Measurements from ENCODE around the gene PAPPA. TPM values are rescaled to one million over a fixed set of nuclear protein-coding genes. Genes with fewer than 3 reads are reported as not detected.

The PAPPA gene
- total and polyA plus RNA-seq, 9 of the 15 experiments (the other 6 are each of a cell fraction or from before 2014, with no cell fraction given) = 0.06 to 0.18 (median 0.11) TPM

DNA sequence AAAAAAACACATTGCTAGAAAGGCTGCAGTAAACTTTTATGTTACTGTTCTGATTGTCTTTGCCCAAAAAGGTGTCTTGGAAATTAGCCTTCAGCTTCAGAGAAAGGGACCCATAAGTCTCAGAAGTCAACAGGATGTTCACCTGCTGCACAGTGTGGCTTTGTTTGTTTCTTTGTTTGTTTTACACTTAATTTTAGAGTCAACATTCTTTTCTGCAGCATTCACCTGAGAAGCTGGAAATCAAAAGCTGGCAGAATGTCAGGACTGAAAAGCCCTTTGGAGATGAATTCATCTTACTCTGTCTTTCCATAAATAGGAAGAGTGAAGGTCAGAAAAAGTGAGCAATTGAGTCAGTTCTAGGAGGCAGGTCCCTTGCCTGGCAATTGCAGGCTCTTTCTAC, 170.0 kb downstream of the PAPPA start:
- CTCF ChIA-PET (ENCODE audit: low intra/inter-chr PET ratio) = no interaction called here
- POLR2A ChIA-PET = no interaction called here
- Histone ChIP-seq H3K9me1 (ENCODE audit: control insufficient read depth, insufficient read depth, low read length) (no peaks in the 10 kb centered on the region), H3K4me3 (no peak overlapping the region), H3K4me2 (ENCODE audit: insufficient read depth, low read length) (no peak overlapping the region), H3K27ac (ENCODE audit: extremely low read depth, low read depth, low read length) (no peak overlapping the region), H4K20me1 (replicated peaks; ENCODE audit: control insufficient read depth, insufficient read depth, low read length) (no peaks in the 10 kb centered on the region), H3K27me3 (ENCODE audit: control insufficient read depth in 2 of 2, insufficient read depth in 2 of 2, low read length in 2 of 2) (no peaks in the 10 kb centered on the region), H2AFZ (ENCODE audit: low read depth, low read length) (no peak overlapping the region), H3K9me3 (replicated peaks; ENCODE audit: control insufficient read depth, insufficient read depth, low read depth, low read length) (no peaks in the 10 kb centered on the region), H3K4me1 (replicated peaks in 1 of 2; ENCODE audit: control insufficient read depth in 2 of 2, insufficient read depth in 2 of 2, low read length in 2 of 2) (peaks cover 10 to 17% of the 10 kb centered on the region in 2 experiments; a peak in 4 of 5 replicates), H3K79me2 (ENCODE audit: control insufficient read depth, insufficient read depth, low read length) (no peaks in the 10 kb centered on the region), H3K36me3 (ENCODE audit: control insufficient read depth, insufficient read depth, low read length) (no peaks in the 10 kb centered on the region), H3K9ac (ENCODE audit: insufficient read depth in 1 of 2, low read depth in 2 of 2, low read length in 2 of 2) (no peak overlapping the region)
- in situ Hi-C loops (cut with MboI) = no loop called here
- ATAC-seq = no peak
- no peak for TF ChIP-seq EP300 (IDR thresholded peaks at IDR 0.05; ENCODE audit: low read length)
- TF ChIP-seq TARDBP (IDR thresholded peaks at IDR 0.05) = no peak
- TF ChIP-seq TSHZ1 (CRISPR knock-in tag; IDR thresholded peaks at IDR 0.05) = no peak
- TF ChIP-seq MTA2 (IDR thresholded peaks at IDR 0.05; ENCODE audit: low read depth) = no peak
- no peak for TF ChIP-seq NONO (IDR thresholded peaks at IDR 0.05; ENCODE audit: low read depth in 2 of 2, low read length in 1 of 2)
- no peak for TF ChIP-seq NFRKB (IDR thresholded peaks at IDR 0.05; ENCODE audit: low read depth)
- TF ChIP-seq BACH1 (tag; IDR thresholded peaks at IDR 0.05) = no peak
- no peak for TF ChIP-seq ZBTB1 (CRISPR knock-in tag; IDR thresholded peaks at IDR 0.05; ENCODE audit: borderline replicate concordance, low read depth)
- no peak for TF ChIP-seq PTBP1 (IDR thresholded peaks at IDR 0.05; ENCODE audit: low read depth, low read length)
- no peak for TF ChIP-seq HMGN3 (IDR thresholded peaks at IDR 0.05; ENCODE audit: borderline replicate concordance, extremely low read depth, insufficient read length, low read depth, low read length)
- no peak for TF ChIP-seq FOSL1 (tag; conservative IDR thresholded peaks at IDR 0.05)
- intact Hi-C loops (cut with micrococcal nuclease) = no loop called here
- no peak for FAIRE-seq
- BruUV-seq (replicated peaks) = no TSS peak
- no peak for DNase-seq (ENCODE audit: extremely low read depth in 1 of 4, low spot score in 3 of 4)
